HG02840 (cell line): ENCODE data around the gene POU4F1.
A peak's percentile ranks its signal among the peaks of the same experiment; 100 is the strongest.

Experiments
- ATAC-seq: cut with Tn5 transposase; IDR thresholded peaks from one replicate; pipeline ENCODE4 v1.9.1; 2021; ENCODE audit warnings: mild to moderate bottlenecking, moderate library complexity, moderate number of reproducible peaks; ENCODE audit not compliant: unreplicated experiment, low FRiP score

The POU4F1 gene

GRCh38 chr13:78607409-78608251, 4.3 kb upstream of the POU4F1 start:
- ATAC-seq: no peak

GRCh38 chr13:78606471-78607408, 3.4 kb upstream of the POU4F1 start:
- no peak for ATAC-seq

- ATAC-seq: no peak
These were observed 1.6 kb upstream of the POU4F1 start for GRCh38 chr13:78604782-78605611.

- peak; percentile 35 for ATAC-seq
These were observed 652 bp downstream of the POU4F1 start for GRCh38 chr13:78602561-78603239.

GRCh38 chr13:78601874-78602560, 1.3 kb downstream of the POU4F1 start:
- ATAC-seq: no peak

- no peak for ATAC-seq
These were observed 2.1 kb downstream of the POU4F1 start for GRCh38 chr13:78601124-78601873.

GRCh38 chr13:78600280-78600883, 3.0 kb downstream of the POU4F1 start:
- ATAC-seq: no peak

- ATAC-seq: no peak
These were observed 3.6 kb downstream of the POU4F1 start for GRCh38 chr13:78599645-78600279.

GRCh38 chr13:78598966-78599644, 4.2 kb downstream of the POU4F1 start:
- ATAC-seq: no peak

GRCh38 chr13:78598116-78598781, 5.1 kb downstream of the POU4F1 start:
- ATAC-seq: no peak

GRCh38 chr13:78597602-78597932, 5.8 kb downstream of the POU4F1 start:
- no peak for ATAC-seq

- no peak for ATAC-seq
These were observed 6.4 kb downstream of the POU4F1 start for GRCh38 chr13:78596736-78597601.

GRCh38 chr13:78596399-78596735, 7.0 kb downstream of the POU4F1 start:
- ATAC-seq: no peak

- ATAC-seq: no peak
These were observed 7.6 kb downstream of the POU4F1 start for GRCh38 chr13:78595495-78596398.

- no peak for ATAC-seq
These were observed 8.8 kb downstream of the POU4F1 start for GRCh38 chr13:78594456-78594975.
